GM19397 (cell line): ENCODE results near the gene MGAT4B.

Experiments used
- ATAC-seq: cut with Tn5 transposase; IDR thresholded peaks from one replicate; pipeline ENCODE4 v1.9.1; 2021; ENCODE audit warnings: mild to moderate bottlenecking, moderate library complexity; ENCODE audit not compliant: unreplicated experiment

Gene MGAT4B

DNA sequence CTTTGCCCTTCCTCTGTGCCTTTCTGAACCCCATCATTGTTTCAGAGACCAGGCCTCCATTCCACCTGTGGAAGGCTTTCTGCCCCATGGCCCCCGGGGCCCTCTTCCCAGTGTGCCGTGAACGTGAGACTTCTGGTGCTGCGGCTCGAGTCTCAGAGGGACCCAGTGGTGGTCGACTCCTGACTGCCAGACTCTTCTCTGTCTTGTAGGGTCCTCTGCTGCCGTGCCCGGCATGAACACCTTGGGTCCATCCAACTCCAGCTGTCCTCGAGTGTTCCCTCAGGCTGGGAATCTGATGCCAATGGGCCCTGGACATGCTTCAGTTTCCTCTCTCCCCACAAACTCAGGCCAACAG lies 33.0 kb downstream of the MGAT4B start:
- no peak for ATAC-seq

- ATAC-seq = no peak
These were observed 34.3 kb downstream of the MGAT4B start for GRCh38 chr5:179772351-179772750.

DNA sequence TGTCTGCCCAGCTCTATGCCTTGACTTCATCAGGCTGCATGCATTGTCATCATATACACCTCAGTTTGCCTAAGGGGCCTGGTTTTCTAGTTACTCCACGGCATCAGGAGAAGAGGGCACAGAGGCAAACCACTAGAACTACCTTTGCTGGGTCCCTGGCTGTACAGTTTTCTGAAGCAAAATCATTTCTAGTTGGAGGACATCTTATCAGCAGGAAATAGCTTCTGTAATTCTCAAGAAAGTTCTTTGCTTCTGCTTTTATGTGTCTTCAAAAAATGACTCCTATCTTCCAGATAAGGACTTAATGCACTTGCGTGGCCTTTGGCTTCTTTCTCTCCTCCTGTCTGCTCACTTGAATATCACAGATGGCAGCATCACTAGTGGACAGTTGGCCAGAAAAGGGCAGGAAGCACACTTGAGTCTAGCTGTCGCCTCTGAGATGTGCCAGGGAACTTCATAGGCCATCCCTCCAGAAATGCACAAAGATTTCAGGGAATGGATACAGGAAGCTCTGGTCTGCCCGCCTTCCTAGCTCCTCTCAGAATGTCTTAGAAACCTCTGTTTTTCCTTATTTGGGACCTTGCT lies 35.3 kb downstream of the MGAT4B start:
- no peak for ATAC-seq

DNA sequence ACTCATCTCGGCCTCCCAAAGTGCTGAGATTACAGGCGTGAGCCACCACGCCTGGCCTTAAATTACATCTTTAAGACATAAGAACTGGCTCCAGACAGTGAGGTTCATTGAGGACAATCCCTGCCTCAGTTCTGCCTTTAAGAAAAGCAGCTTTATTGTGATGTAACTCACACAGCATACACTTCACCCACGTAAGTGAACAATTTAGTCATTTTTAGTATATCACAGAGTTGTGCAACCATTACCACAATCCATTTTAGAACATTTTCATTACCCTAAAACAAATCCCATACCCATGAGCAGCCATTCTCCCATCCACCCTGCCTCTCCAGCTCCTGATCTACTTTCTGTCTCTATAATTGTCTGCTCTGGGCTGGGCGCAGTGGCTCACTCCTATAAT lies 36.9 kb downstream of the MGAT4B start:
- no peak for ATAC-seq

- ATAC-seq = no peak
These were observed 37.4 kb downstream of the MGAT4B start for GRCh38 chr5:179769271-179769670.

DNA sequence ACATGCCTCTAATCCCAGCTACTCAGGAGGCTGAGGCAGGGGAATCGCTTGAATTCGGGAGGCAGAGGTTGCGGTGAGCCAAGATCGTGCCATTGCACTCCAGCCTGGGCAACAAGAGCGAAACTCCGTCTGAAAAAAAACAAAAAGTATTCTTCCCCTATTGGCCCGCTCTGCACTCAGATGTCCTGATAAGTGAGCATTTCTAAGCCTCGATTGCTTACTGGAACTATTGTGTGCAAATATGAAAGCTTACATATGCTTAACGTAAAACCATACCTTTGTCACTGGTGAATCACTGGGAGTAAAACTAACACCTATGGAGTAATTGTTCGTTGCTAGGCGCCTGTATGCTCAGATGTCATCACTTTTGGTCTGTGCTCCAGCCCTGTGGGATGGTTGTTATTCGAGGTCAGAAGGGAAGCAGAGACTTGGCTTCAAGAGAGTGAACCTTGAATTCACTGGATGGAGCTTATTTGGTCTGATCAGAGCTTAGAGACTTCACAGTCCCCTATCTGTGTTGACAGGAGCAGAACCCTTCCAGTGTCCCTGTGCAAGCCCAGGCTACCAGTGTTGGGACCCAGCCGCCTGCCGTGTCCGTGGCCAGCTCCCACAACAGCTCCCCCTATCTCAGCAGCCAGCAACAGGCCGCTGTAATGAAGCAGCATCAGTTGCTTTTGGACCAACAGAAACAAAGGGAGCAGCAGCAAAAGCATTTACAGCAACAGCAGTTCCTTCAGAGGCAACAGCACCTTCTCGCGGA lies 38.2 kb downstream of the MGAT4B start:
- no peak for ATAC-seq

- no peak for ATAC-seq
These were observed 39.1 kb downstream of the MGAT4B start for GRCh38 chr5:179767496-179768100.

GRCh38 chr5:179766726-179767455 lies 39.8 kb downstream of the MGAT4B start:
- ATAC-seq = no peak

- ATAC-seq = no peak
These were observed 40.5 kb downstream of the MGAT4B start for GRCh38 chr5:179766021-179766725.

DNA sequence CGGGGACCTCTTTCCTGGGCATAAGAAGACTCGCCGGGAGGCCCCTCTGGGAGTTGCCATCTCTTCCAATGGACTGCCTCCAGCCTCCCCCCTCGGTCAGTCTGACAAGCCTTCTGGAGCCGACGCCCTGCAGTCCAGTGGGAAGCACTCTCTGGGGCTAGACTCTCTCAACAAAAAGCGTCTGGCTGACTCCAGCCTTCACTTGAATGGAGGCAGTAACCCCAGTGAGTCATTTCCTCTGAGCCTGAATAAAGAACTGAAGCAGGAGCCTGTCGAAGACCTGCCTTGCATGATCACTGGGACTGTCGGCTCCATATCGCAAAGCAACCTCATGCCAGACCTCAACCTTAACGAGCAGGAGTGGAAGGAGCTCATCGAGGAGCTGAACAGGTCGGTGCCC lies 41.3 kb downstream of the MGAT4B start:
- no peak for ATAC-seq

DNA sequence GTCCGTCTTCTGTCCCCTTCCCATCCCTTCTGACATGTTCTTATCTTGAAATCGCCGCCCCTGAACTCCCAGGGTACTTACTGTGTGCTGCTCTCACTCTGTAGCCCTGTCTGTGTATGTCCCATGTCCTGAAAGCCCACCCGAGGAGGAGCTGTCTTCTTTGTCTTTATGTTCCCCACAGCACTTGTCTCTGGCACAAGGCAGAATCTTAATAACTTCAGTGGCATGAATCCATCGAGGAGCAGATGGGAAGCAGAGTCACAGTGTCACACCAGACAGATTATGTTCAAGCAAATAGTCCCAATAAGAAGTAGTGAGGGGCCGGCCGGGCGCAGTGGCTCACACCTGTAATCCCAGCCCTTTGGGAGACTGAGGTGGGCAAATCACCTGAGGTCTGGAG lies 42.6 kb downstream of the MGAT4B start:
- no peak for ATAC-seq

DNA sequence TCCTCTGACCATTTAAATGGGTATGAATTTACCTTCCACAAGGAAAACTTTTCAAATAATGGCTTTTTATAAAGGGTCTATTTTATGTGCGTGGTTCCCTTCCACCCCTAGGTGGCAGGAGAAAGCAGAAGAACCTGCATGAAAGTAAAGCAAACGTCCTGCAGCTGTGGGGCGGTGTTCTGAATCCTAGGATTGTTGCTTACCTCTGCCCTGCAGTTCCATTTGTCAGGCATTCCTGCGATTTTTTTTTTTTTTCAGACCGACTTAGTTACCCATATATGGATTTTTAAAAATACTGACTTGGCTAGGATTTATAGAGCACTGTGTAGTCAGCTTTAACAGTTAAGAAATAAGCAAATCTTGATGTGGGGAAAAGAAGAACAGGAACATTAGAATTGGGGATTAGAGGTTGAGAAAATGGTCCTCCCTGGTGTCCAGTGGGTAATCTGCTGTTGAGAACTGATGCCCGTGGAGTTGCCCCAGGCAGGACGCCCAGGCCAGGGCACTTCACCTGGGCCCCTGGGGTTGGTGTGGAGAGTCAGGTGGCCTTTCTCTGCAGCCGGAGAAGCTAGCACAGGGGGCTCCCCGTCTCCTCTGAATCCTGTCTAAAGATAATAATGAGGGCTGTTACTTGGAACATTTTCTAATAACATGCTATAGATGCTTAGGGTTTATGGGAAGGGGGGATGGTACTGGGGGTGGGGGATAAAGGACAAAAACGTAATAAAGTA lies 43.3 kb downstream of the MGAT4B start:
- ATAC-seq = no peak

DNA sequence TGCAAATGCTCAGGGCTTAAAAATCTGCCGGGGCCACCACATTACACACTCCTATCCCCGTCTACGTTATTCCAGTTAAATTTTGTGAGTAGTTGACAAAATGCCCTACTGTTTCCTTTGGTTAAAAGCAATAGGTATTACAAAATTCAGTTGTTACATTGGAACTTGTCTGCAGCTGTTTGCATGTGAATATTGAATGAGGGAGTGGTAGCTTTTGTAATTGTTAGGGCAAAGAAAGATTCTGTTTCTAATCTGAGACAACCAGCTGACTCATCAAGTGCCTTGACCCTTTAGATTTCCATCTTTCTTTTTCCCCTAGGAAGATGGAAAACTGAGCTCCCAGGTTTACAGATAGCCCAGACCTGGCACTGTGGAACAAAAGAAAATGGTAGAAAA lies 43.9 kb downstream of the MGAT4B start:
- no peak for ATAC-seq

GRCh38 chr5:179762079-179762780 lies 44.4 kb downstream of the MGAT4B start:
- ATAC-seq = no peak

DNA sequence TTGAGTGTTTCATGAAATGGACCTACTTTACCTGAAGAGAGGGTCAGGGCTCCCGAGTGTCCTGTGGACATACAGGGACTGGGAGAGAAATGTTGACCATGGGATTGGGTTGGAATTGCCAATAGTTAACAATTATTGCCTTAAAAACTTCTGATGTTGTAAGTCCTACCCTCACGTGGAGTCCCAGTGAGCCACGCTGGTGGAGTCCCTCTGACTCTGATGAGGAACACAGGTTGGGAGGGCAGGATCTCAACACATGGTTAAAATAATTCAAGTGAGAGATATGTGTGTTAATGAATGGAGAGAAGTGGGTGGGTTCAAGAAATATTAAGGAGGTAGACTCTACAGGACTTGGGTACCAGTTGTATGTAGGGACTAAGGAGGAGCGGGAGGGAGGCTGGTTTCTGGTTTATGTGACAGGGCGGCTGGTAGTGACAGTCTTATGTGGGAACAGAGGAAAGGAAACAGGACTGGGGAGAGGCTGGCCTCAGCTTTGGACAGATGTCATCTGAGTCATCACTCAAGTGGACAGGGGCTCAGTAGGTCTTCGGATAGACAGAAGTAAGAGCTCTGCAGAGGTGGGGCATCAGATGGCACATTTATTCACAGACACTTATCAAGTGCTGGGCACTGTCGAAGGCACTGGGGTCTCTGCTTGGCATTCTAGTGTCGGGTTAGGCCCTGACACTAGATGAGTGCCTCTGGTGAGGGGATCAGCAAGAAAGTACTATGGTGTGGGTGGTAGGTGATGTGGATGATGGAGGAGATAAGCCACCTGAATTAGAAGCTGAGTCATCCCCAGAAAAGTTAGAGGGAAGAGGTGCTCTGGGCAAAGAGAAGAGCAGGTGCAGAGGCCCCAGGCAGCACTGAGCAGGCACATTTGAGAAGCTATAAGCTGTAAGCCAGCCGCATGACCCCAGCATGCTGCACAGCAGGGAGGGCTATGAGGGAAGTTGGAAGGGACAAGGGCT lies 46.8 kb downstream of the MGAT4B start:
- ATAC-seq = no peak

- no peak for ATAC-seq
These were observed 47.7 kb downstream of the MGAT4B start for GRCh38 chr5:179758955-179759354.

GRCh38 chr5:179755022-179755421 lies 51.6 kb downstream of the MGAT4B start:
- no peak for ATAC-seq

DNA sequence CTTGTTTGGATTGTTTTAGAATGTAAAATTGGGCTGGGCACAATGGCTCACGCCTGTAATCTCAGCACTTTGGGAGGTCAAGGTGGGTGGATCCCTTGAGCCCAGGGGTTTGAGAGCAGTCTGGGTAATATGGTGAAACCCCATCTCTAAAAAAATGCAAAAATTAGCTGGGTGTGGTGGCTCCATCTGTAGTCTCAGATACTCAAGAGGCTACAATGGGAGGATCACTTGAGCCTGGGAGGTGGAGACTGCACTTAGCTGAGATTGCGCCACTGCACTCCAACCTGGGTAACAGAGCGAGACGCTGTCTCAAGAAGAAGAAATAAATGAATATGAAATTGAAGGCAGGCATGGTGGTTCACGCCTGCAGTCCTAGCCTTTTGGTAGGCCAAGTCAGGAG lies 52.7 kb downstream of the MGAT4B start:
- no peak for ATAC-seq
